Measurements from ENCODE around the gene ARID1A. TPM values are rescaled to one million over a fixed set of nuclear protein-coding genes. Genes with fewer than 3 reads are reported as not detected.
"Not testable (repeated sequence)": the region's sequence is repeated elsewhere in the genome, so short reads cannot be mapped to it uniquely, and the experiment has no call there.

Gene ARID1A
- 55.8 and 73.1 TPM in 2 replicates for total RNA-seq (2014; rRNA removed; shearing (Covaris generic); ENCODE audit: low replicate concordance)

DNA sequence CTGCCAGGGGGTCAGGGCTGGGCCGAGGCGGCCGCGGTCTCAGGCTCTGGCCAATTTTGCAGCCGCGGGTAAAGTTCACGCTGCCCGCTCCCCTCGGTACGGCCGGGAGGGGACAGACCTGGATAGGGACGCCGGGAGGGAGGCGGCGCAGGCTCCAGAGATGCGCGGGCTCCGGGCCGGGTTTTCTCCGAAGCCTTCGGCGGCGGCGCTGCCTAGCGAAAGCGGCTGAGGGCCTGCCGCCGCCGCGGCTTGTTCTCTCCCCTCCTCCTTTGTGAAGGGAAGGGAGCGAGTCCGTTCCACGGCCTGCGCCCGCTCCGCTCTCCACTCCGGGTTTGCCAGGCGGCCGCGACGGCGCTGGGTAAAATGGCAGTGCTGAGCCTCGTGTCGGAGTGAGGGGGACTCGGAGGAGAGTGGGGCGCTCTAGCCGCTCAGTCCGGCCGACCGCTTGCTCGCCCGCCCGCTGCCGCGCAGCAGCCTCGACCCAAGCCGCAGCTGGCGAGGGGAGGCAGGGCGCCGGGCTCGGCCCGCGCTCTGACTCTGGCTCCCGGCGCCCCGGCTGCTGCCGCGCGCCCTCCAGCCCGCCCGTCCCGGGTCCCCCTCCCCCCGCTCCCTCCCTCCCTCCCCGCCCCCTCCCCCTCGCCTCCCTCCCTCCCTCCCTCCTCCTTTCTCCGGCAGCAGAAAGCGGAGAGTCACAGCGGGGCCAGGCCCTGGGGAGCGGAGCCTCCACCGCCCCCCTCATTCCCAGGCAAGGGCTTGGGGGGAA is at the start of gene ARID1A:
TSS of gene ARID1A (plus strand) at position 660 of the 763 bp plus-strand sequence. CDS start 389 bp downstream, outside the sequence.
- Histone ChIP-seq H3K79me2 (ENCODE audit: low read length) (peaks cover 42% of the 10 kb centered on the region), H3K4me2 (ENCODE audit: low read depth, low read length, poor library complexity, severe bottlenecking) (peak within 1 kb of the TSS; percentile 93), H3K4me1 (ENCODE audit: low read length) (peaks cover 62% of the 10 kb centered on the region)

DNA sequence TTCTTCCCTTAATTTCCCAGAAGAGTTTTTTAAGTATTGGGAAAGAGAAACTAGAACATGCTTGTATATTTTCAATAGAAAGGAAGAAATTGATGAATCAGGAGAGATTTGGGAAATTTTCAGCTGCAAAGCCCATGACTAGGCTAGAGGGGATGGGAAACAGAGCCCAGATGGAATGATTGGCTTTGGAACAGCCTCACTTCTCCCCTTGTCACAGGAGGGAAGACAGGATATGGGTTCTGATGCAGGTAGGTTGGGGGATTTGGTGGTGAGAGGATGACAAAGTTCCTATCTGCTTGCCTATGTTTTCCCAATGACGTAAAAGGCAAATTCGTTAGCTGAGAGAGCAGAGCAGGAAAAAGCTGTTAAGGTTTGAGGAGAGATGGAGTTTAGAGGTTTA is 31.0 kb upstream of the ARID1A start:
- no peaks in the 10 kb centered on the region for H3K9me3 ChIP-seq (ENCODE audit: low read length)
- H4K20me1 ChIP-seq (ENCODE audit: insufficient read depth, low read depth, low read length), result no peaks in the 10 kb centered on the region
- no peak overlapping the region for H3K4me2 ChIP-seq (ENCODE audit: low read depth, low read length, poor library complexity, severe bottlenecking)
- no peak overlapping the region for H2AFZ ChIP-seq (ENCODE audit: low read length)
- DNase-seq, result no peak
- no peaks in the 10 kb centered on the region for H3K36me3 ChIP-seq (ENCODE audit: insufficient read depth, low read length)
- H3K9me2 ChIP-seq (replicated peaks; ENCODE audit: insufficient read depth, low read length), result no peaks in the 10 kb centered on the region
- no peak overlapping the region for H3K9ac ChIP-seq (ENCODE audit: low read length)
- H3K4me1 ChIP-seq (ENCODE audit: low read length), result no peaks in the 10 kb centered on the region; the same call in 1 of the 2 replicates
- no peaks in the 10 kb centered on the region for H3K79me2 ChIP-seq (ENCODE audit: low read length)
- no peak overlapping the region for H3K27ac ChIP-seq (ENCODE audit: low read length)
- H3K27me3 ChIP-seq (ENCODE audit: low read length), result no peaks in the 10 kb centered on the region
- no peak overlapping the region for H3K4me3 ChIP-seq (ENCODE audit: low read length)

More for the DNA sequence above, at the start of gene ARID1A:
- Histone ChIP-seq H2AFZ (ENCODE audit: low read length) (0 out of 2 replicates have a peak within 1 kb of the TSS, but pooled peaks have one; percentile 44), H3K9me3 (ENCODE audit: low read length) (no peaks in the 10 kb centered on the region), H3K9me2 (replicated peaks; ENCODE audit: insufficient read depth, low read length) (no peaks in the 10 kb centered on the region), H3K27me3 (ENCODE audit: low read length) (no peaks in the 10 kb centered on the region), H4K20me1 (ENCODE audit: insufficient read depth, low read depth, low read length) (peaks cover 24% of the 10 kb centered on the region), H3K4me3 (ENCODE audit: low read length) (peak within 1 kb of the TSS; percentile 80), H3K36me3 (ENCODE audit: insufficient read depth, low read length) (peaks cover 17% of the 10 kb centered on the region; the same call in 1 of the 2 replicates), H3K9ac (ENCODE audit: low read length) (peak within 1 kb of the TSS; percentile 95), H3K27ac (ENCODE audit: low read length) (peak within 1 kb of the TSS; percentile 78)
- DNase-seq, result peak; percentile 96

GRCh38 chr1:26666855-26667254 is 29.0 kb upstream of the ARID1A start:
- H4K20me1 ChIP-seq (ENCODE audit: insufficient read depth, low read depth, low read length), result no peaks in the 10 kb centered on the region
- H3K9ac ChIP-seq (ENCODE audit: low read length), result no peak overlapping the region
- H3K9me2 ChIP-seq (replicated peaks; ENCODE audit: insufficient read depth, low read length), result no peaks in the 10 kb centered on the region
- no peak overlapping the region for H2AFZ ChIP-seq (ENCODE audit: low read length)
- H3K4me1 ChIP-seq (ENCODE audit: low read length), result no peaks in the 10 kb centered on the region; the same call in 1 of the 2 replicates
- H3K79me2 ChIP-seq (ENCODE audit: low read length), result no peaks in the 10 kb centered on the region
- no peaks in the 10 kb centered on the region for H3K9me3 ChIP-seq (ENCODE audit: low read length)
- H3K27ac ChIP-seq (ENCODE audit: low read length), result no peak overlapping the region
- H3K27me3 ChIP-seq (ENCODE audit: low read length), result no peaks in the 10 kb centered on the region
- H3K4me2 ChIP-seq (ENCODE audit: low read depth, low read length, poor library complexity, severe bottlenecking), result no peak overlapping the region
- no peaks in the 10 kb centered on the region for H3K36me3 ChIP-seq (ENCODE audit: insufficient read depth, low read length)
- no peak overlapping the region for H3K4me3 ChIP-seq (ENCODE audit: low read length)
- no peak for DNase-seq

- H3K27me3 ChIP-seq (ENCODE audit: low read length); H3K9me2 ChIP-seq (replicated peaks; ENCODE audit: insufficient read depth, low read length); H3K4me3 ChIP-seq (ENCODE audit: low read length); H3K9me3 ChIP-seq (ENCODE audit: low read length); H4K20me1 ChIP-seq (ENCODE audit: insufficient read depth, low read depth, low read length); H2AFZ ChIP-seq (ENCODE audit: low read length); H3K4me2 ChIP-seq (ENCODE audit: low read depth, low read length, poor library complexity, severe bottlenecking); DNase-seq; H3K4me1 ChIP-seq (ENCODE audit: low read length); H3K9ac ChIP-seq (ENCODE audit: low read length); H3K79me2 ChIP-seq (ENCODE audit: low read length); H3K27ac ChIP-seq (ENCODE audit: low read length); H3K36me3 ChIP-seq (ENCODE audit: insufficient read depth, low read length): not testable (repeated sequence)
These were observed 27.6 kb upstream of the ARID1A start for GRCh38 chr1:26668106-26668786.

DNA sequence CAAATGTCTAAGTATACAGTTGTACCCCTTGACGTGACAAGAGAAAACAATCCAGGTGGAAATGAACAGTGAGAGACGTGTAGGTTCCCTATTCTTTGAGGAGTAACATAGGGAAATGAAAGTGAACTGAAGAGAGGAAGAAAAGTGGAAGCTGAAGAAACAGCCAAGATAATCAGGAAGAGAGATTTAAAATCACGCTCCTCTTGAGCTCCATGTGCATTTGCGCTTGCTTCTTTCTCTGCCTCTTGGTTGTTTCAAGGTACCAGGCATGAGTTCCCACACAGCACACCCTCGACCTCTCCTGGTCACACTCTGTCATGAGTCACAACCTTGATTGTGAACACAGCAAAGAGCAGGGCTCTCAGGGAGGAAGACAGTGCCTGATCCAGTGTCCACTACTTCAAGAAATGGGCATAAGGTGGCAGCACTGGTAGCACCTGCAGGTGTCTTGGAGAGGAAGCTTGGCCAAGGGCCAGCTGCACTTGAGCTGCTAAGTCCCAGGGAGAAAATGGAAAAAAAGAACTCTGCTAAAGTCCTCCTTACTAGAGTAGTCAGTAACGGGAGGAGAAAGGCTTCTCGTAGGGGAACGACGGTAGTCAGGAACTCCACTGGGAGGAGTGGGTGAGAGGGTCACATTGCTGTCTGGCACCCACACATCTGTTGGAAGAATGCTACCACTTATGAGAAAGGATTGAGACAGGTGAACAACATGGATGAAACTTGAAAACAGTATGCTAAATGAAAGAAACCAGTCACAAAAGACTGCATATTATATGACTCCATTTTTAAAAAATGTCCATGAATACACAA is 18.3 kb upstream of the ARID1A start:
- Histone ChIP-seq H3K9ac (ENCODE audit: low read length) (peak overlapping the region; percentile 30; the same call in 1 of the 2 replicates), H4K20me1 (ENCODE audit: insufficient read depth, low read depth, low read length) (no peaks in the 10 kb centered on the region), H3K27ac (ENCODE audit: low read length) (no peak overlapping the region), H3K4me1 (ENCODE audit: low read length) (peaks cover 14% of the 10 kb centered on the region), H3K9me3 (ENCODE audit: low read length) (no peaks in the 10 kb centered on the region), H3K4me2 (ENCODE audit: low read depth, low read length, poor library complexity, severe bottlenecking) (peak overlapping the region; percentile 36), H3K36me3 (ENCODE audit: insufficient read depth, low read length) (no peaks in the 10 kb centered on the region), H2AFZ (ENCODE audit: low read length) (peak overlapping the region; percentile 46; the same call in 1 of the 2 replicates), H3K4me3 (ENCODE audit: low read length) (no peak overlapping the region), H3K79me2 (ENCODE audit: low read length) (no peaks in the 10 kb centered on the region), H3K9me2 (replicated peaks; ENCODE audit: insufficient read depth, low read length) (no peaks in the 10 kb centered on the region), H3K27me3 (ENCODE audit: low read length) (no peaks in the 10 kb centered on the region)
- peak; percentile 81 for DNase-seq

GRCh38 chr1:26684763-26685508 is 10.9 kb upstream of the ARID1A start:
- H3K9me3 ChIP-seq (ENCODE audit: low read length), result no peaks in the 10 kb centered on the region
- no peak for DNase-seq
- H2AFZ ChIP-seq (ENCODE audit: low read length), result no peak overlapping the region
- H3K4me2 ChIP-seq (ENCODE audit: low read depth, low read length, poor library complexity, severe bottlenecking), result no peak overlapping the region
- no peaks in the 10 kb centered on the region for H3K27me3 ChIP-seq (ENCODE audit: low read length)
- no peaks in the 10 kb centered on the region for H3K36me3 ChIP-seq (ENCODE audit: insufficient read depth, low read length)
- H3K4me1 ChIP-seq (ENCODE audit: low read length), result no peaks in the 10 kb centered on the region
- H3K9me2 ChIP-seq (replicated peaks; ENCODE audit: insufficient read depth, low read length), result no peaks in the 10 kb centered on the region
- no peak overlapping the region for H3K27ac ChIP-seq (ENCODE audit: low read length)
- H3K4me3 ChIP-seq (ENCODE audit: low read length), result no peak overlapping the region
- no peaks in the 10 kb centered on the region for H3K79me2 ChIP-seq (ENCODE audit: low read length)
- H3K9ac ChIP-seq (ENCODE audit: low read length), result no peak overlapping the region
- H4K20me1 ChIP-seq (ENCODE audit: insufficient read depth, low read depth, low read length), result no peaks in the 10 kb centered on the region

DNA sequence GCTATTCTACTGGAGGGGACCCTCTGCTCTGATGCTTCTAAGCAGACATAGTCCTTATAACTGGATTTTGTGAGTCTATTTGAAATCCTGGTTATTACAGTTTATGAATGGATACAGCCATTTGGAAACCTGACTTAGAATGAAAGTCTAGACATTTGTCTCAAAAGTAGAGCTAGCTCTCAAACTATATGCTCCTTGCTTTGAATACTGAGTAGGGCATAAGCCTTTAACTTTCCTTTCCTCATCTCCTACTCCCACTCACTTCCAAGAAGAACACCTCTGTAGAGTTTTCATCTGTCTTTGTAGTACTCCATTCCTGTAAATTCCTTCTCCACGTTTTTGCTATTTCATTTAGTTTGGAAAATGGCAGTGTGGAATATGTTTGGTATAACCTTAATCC is 9.0 kb upstream of the ARID1A start:
- no peaks in the 10 kb centered on the region for H3K9me2 ChIP-seq (replicated peaks; ENCODE audit: insufficient read depth, low read length)
- no peaks in the 10 kb centered on the region for H3K79me2 ChIP-seq (ENCODE audit: low read length)
- no peak overlapping the region for H3K27ac ChIP-seq (ENCODE audit: low read length)
- no peaks in the 10 kb centered on the region for H3K36me3 ChIP-seq (ENCODE audit: insufficient read depth, low read length)
- no peaks in the 10 kb centered on the region; the same call in 1 of the 2 replicates for H3K4me1 ChIP-seq (ENCODE audit: low read length)
- no peak overlapping the region for H3K9ac ChIP-seq (ENCODE audit: low read length)
- no peak for DNase-seq
- H3K4me2 ChIP-seq (ENCODE audit: low read depth, low read length, poor library complexity, severe bottlenecking), result no peak overlapping the region
- H3K9me3 ChIP-seq (ENCODE audit: low read length), result no peaks in the 10 kb centered on the region
- no peak overlapping the region for H3K4me3 ChIP-seq (ENCODE audit: low read length)
- H3K27me3 ChIP-seq (ENCODE audit: low read length), result no peaks in the 10 kb centered on the region
- H4K20me1 ChIP-seq (ENCODE audit: insufficient read depth, low read depth, low read length), result no peaks in the 10 kb centered on the region
- no peak overlapping the region for H2AFZ ChIP-seq (ENCODE audit: low read length)
